ENCODE measurements around the gene WIPF2. TPM values are rescaled to one million over a fixed set of nuclear protein-coding genes. Genes with fewer than 3 reads are reported as not detected.

WIPF2 gene
- total RNA-seq, 2 experiments from 2014 or later, result 18.4 to 23.6 TPM

DNA sequence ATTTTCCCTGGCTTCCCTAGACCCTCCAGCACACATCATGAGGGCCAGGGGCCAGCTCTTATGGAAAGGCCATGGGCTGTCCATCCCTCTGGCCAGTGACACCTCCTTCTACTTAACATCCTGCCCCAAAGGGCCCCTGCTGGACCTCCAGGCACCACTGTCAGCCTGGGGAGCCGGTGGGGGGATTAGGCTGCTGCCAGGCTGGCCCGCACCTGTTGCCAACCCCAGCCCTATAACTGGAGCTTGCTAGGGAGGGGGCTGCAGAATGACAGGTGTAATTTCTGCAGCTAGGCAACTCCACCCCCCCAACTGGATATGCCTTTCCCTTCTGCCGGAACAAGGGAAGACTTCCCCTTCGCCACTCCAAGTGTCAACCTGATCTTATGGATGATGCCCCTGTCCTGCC, 102.4 kb downstream of the WIPF2 start:
- ATAC-seq (no peak), DNase-seq (no peak)
- intact Hi-C loops (cut with DNase I, micrococcal nuclease), result loop anchor here (5.0 to 10.0 kb wide), 2 partner anchors 221 to 547 kb away; no protein-coding TSS in a partner anchor
- no peaks in the 10 kb centered on the region for H3K27me3 Mint-ChIP-seq
- CTCF ChIA-PET, result interaction anchor here (0.7 to 1.6 kb wide), 4 partner anchors 15 to 240 kb away, joined by 4 read pairs; no protein-coding TSS in a partner anchor
- H3K27ac Mint-ChIP-seq, result peak overlapping the region; percentile 91
- H3K9me3 Mint-ChIP-seq (ENCODE audit: low read depth), result no peaks in the 10 kb centered on the region
- H3K4me3 Mint-ChIP-seq, result peak overlapping the region; percentile 85
- H3K36me3 Mint-ChIP-seq (ENCODE audit: low read depth), result peaks cover 5% of the 10 kb centered on the region
- peaks cover 79% of the 10 kb centered on the region for H3K4me1 Mint-ChIP-seq
- POLR2A ChIA-PET, result interaction anchor here (0.6 to 0.7 kb wide), 2 partner anchors 165 to 328 kb away, joined by 3 read pairs; no protein-coding TSS in a partner anchor

DNA sequence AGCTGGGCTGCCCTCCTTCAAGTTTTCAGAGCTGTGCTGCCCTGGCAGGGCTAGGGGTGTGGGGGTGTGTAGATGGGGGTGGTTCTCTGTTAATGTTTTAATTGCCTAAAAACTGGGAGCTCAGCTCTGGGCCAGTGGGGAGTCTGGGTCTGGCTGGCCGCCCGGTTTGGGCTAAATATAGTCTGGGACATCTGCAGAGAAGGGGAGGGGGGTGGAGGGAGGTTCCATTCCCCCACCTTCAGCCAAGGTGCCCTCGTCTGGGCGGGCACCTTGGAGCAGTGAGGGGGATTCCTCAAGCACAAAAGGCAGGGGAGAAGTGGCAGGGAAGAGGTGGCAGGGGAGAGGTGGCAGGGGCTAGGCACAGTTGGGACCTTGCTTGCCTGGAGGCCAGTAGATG, 102.9 kb downstream of the WIPF2 start:
- POLR2A ChIA-PET, result interaction anchor here (0.7 to 1.5 kb wide), 2 partner anchors 165 to 219 kb away, joined by 3 to 7 read pairs; no protein-coding TSS in a partner anchor

DNA sequence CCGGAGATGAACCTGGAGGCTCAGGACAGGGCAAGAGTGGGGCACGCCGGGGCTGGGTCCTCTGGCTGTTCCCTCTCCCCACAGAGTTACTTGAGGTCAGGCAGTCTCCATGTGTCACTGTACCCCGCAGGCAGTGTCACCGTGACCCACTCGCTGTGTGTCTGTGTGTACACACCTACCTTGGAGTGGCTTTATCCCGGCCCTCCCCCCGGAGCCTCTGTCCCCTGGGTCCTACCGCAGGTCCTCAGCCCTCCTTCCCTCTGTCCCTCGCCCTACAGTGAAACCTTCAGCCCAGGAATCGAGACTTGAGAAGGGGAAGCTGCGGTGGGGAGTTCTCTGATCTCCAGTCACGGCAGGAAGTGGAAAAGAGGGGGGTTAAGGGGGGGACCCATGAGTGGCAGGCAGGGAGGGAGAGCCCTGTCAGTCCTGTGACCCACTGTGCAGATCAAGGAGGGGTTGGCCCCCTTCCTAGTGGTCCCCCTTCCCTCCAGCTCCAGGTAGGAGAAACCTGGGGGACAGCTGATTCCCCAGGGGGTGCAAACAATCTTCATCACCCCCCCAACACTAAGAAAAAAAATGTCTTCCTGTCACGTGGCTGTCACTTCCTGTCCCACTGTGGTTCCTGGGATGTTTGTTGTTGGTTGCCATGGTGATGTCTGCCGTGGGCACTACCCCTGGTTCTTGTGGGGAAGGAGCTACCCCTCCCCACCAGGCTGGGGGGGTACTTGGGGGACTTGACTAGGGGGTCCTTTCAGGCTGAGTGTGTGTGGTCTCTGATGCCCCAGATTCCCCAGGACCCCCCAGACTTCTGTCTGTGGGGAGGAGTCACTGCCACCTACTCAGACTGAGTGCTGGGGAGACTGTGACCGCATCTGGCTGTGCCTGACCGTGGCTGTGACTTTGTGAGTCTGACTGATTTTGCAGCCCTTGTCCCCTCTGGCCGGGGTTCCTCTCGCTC, 103.5 kb downstream of the WIPF2 start:
- ATAC-seq (peak; percentile 25), DNase-seq (peak; percentile 86)
- intact Hi-C loops (cut with DNase I, micrococcal nuclease), result loop anchor here (1.0 to 10.0 kb wide), 8 partner anchors 18 to 1366 kb away; partner anchors contain the start of genes CDC6 (in 1 of the 2) and EIF1 (in 1 of the 2)
- no peaks in the 10 kb centered on the region for H3K9me3 Mint-ChIP-seq (ENCODE audit: low read depth)
- POLR2A ChIA-PET, result interaction anchor here (0.7 to 1.5 kb wide), 4 partner anchors 8 to 218 kb away, joined by 3 to 7 read pairs (median 4); no protein-coding TSS in a partner anchor
- H3K4me3 Mint-ChIP-seq, result peak overlapping the region; percentile 85
- peaks cover 5% of the 10 kb centered on the region for H3K36me3 Mint-ChIP-seq (ENCODE audit: low read depth)
- peak overlapping the region; percentile 91 for H3K27ac Mint-ChIP-seq
- peaks cover 82% of the 10 kb centered on the region for H3K4me1 Mint-ChIP-seq
- CTCF ChIA-PET, result interaction anchor here (0.7 to 1.6 kb wide), 6 partner anchors 16 to 239 kb away, joined by 3 to 6 read pairs (median 4); no protein-coding TSS in a partner anchor
- no peaks in the 10 kb centered on the region for H3K27me3 Mint-ChIP-seq

More for the DNA sequence above, 102.9 kb downstream of the WIPF2 start:
- Mint-ChIP-seq H3K4me3 (peak overlapping the region; percentile 85), H3K4me1 (peaks cover 82% of the 10 kb centered on the region), H3K9me3 (ENCODE audit: low read depth) (no peaks in the 10 kb centered on the region), H3K27ac (peak overlapping the region; percentile 91), H3K36me3 (ENCODE audit: low read depth) (peaks cover 5% of the 10 kb centered on the region), H3K27me3 (no peaks in the 10 kb centered on the region)
- ATAC-seq, result no peak
- intact Hi-C loops (cut with DNase I, micrococcal nuclease), result loop anchor here (1.0 to 10.0 kb wide), 7 partner anchors 19 to 1366 kb away; partner anchors contain the start of genes CDC6 (in 1 of the 2) and EIF1 (in 1 of the 2)
- peak; percentile 41 for DNase-seq
- CTCF ChIA-PET, result interaction anchor here (1.2 to 1.6 kb wide), 4 partner anchors 15 to 239 kb away, joined by 4 read pairs; no protein-coding TSS in a partner anchor

DNA sequence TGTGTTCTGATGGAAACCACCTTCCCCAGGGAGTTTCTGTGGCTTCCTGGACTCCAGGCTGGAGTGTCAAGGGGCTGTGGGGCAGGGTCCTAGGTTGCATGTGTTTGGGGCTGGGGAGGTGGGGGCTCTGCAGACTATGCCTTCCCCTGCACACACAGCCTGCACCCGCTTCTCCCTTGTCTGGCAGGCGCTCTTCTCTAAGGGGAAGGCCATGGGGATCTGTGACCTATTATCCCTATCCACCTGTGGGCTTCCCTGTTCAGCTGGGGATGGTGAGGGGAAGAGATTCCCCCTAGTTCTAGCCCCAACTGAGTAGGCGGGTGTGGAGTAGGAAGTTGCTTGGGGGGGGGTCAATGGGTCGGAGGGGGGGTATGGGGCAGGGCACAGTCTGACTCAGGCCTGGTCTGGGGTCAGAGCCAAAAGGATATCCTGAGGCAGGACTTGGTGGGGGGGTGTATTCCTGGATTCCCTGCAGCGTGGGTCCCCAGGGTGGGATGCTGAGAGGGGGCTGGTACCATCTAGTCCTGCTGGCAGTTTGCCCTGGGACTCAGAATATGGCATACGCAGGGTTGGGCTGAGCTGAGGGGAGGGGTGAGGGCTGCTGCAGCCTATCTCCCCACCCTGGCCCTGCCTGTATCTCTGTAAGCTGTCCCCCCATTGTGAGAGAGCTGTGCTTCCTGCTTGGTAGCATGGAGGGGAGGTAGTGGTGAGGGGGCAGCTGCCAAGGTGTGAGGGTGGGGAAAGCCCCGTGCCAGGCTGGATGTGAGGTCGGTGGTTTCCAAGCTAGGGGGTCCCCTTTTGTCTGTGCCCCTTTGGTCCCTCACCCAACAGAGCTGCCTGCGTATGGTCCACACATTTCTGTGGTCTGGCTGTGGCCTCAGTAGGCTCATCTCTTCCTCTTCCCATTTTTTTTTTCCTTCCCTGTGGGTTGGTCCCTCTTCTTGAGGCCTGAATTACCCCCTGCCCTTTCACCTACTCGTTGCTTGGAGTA, 104.6 kb downstream of the WIPF2 start:
- peaks cover 88% of the 10 kb centered on the region for H3K4me1 Mint-ChIP-seq
- CTCF ChIA-PET, result interaction anchor here (0.7 to 1.6 kb wide), 7 partner anchors 9 to 274 kb away, joined by 3 to 6 read pairs (median 3); no protein-coding TSS in a partner anchor
- intact Hi-C loops (cut with DNase I, micrococcal nuclease), result loop anchor here (1.0 to 10.0 kb wide), 5 partner anchors 17 to 549 kb away; no protein-coding TSS in a partner anchor
- ATAC-seq, result peak; percentile 8
- POLR2A ChIA-PET, result interaction anchor here (1.0 to 1.5 kb wide), 4 partner anchors 7 to 217 kb away, joined by 3 to 7 read pairs (median 6); no protein-coding TSS in a partner anchor
- H3K36me3 Mint-ChIP-seq (ENCODE audit: low read depth), result peaks cover 9% of the 10 kb centered on the region
- H3K4me3 Mint-ChIP-seq, result peak overlapping the region; percentile 85
- H3K27me3 Mint-ChIP-seq, result no peaks in the 10 kb centered on the region
- H3K9me3 Mint-ChIP-seq (ENCODE audit: low read depth), result no peaks in the 10 kb centered on the region
- DNase-seq, result peak; percentile 77
- peak overlapping the region; percentile 91 for H3K27ac Mint-ChIP-seq

DNA sequence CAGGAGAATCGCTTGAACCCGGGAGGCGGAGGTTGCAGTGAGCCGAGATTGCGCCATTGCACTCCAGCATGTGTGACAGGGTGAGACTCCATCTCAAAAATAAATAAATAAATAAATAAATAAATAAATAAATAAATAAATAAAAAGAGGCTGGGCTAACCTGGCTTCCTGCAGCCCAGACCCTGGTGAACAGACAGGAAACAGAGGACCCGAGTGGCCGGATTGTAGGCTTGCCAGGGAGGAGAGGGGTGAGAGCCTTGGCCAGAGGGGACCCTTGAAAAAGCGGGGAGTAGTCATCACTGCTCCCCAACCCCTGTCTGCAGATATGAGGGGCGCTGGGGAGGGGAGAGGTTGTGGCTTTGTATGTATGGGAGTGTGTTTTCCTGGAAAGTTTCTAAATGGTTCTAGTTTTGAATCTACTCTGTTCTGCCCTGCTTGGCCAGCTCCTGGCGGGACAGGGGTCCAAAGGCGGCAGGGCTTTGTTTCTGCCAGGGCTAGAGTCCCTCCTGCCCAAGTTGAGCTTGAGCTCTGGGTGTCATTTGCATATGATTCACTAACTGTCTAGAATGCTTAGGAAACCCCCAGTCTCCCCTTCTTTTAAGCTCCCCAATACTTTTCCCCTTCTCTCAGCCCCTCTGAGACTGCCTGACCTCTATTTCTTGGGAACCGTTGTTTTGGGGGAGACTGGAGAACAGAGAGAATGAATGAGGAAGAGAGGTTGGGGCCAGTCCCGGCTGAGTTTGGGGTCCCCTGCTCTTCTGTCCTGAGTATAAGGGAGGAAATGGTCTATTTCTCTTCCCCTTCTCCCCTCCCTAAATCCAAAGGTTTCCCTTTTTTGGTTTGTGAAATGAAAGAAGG, 106.3 kb downstream of the WIPF2 start:
- peak overlapping the region; percentile 85 for H3K4me3 Mint-ChIP-seq
- ChIA-PET CTCF (interaction anchor here (0.5 to 3.4 kb wide), 10 partner anchors 8 to 228 kb away, joined by 3 to 16 read pairs (median 6); no protein-coding TSS in a partner anchor), POLR2A (interaction anchor here (0.6 to 1.3 kb wide), 5 partner anchors 15 to 236 kb away, joined by 3 to 5 read pairs (median 3); no protein-coding TSS in a partner anchor)
- peaks cover 12% of the 10 kb centered on the region for H3K36me3 Mint-ChIP-seq (ENCODE audit: low read depth)
- peak overlapping the region; percentile 84 for H3K27ac Mint-ChIP-seq
- no peaks in the 10 kb centered on the region for H3K9me3 Mint-ChIP-seq (ENCODE audit: low read depth)
- intact Hi-C loops (cut with DNase I, micrococcal nuclease), result loop anchor here in 1 of 2 experiments (10.0 kb wide), 1 partner anchor 551 kb away; no protein-coding TSS in a partner anchor
- H3K27me3 Mint-ChIP-seq, result no peaks in the 10 kb centered on the region
- ATAC-seq (peak; percentile 15), DNase-seq (peak; percentile 57)
- peaks cover 95% of the 10 kb centered on the region for H3K4me1 Mint-ChIP-seq

DNA sequence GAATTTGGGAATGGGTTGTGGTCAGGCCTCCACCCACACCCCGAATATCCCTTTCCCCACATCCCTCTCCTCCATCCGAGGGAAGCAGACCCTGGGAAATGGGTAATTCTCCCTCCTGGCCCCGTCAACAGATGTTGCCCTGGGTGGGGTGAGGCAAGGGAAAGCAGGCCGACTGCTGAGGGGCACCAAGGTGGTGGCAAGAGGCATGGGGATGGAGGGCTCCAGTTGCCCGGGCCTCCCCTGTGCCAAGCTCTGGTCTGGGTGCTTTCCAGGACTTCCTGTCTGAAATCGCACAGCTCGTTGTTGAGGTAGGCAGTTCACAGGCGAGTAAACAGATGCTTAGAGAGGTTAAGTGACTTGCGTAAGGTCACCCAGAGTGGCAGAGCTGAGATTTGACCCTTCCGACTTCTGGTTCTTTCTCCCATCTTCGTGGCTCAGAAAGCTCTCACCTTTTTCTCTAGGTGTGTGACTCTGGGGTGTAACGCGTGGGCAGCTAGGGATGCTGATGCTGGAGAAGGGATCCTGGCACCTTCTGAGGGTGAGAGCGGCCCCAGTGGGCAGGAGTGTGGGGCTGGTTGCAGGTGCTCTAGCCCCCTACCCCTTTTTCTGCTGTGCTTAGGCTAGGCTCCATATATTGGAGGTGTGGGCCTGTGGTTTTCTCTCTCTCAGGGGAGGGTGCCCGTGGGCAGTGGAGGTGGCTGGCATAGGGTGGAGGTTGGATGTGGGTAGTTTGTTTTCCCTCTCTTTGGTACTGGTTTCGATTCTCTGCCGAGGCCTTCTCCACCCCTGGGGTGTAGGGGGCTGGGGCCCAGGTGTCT, 107.1 kb downstream of the WIPF2 start:
- H3K4me3 Mint-ChIP-seq, result peak overlapping the region; percentile 64
- ATAC-seq (peak; percentile 40), DNase-seq (peak; percentile 76)
- H3K27ac Mint-ChIP-seq, result peak overlapping the region; percentile 84
- intact Hi-C loops (cut with DNase I, micrococcal nuclease), result loop anchor here in 1 of 2 experiments (10.0 kb wide), 1 partner anchor 551 kb away; no protein-coding TSS in a partner anchor
- no peaks in the 10 kb centered on the region for H3K27me3 Mint-ChIP-seq
- peaks cover 95% of the 10 kb centered on the region for H3K4me1 Mint-ChIP-seq
- H3K9me3 Mint-ChIP-seq (ENCODE audit: low read depth), result no peaks in the 10 kb centered on the region
- peaks cover 17% of the 10 kb centered on the region for H3K36me3 Mint-ChIP-seq (ENCODE audit: low read depth)
- CTCF ChIA-PET, result interaction anchor here (0.7 to 3.4 kb wide), 9 partner anchors 9 to 228 kb away, joined by 3 to 16 read pairs (median 6); no protein-coding TSS in a partner anchor
- POLR2A ChIA-PET, result interaction anchor here (0.6 to 1.2 kb wide), 6 partner anchors 15 to 222 kb away, joined by 3 read pairs; no protein-coding TSS in a partner anchor

DNA sequence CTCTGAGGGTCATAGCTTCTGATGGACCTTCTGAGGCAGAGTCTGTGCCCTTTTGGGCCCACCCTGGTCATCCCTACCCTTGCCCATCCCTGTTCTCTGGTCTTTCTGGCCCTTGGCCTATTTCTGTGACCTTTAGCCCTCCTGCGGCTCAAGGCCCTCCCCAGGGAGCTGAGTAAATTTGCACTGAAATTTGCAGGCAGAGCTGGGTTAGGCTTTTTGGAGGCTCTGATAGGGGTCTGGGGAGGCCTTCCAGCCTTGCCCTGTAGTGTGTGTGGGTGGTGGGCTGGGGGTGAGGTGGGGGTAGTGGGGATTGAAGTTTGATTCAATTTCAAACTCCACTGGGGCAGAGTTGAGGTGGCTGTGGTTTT, 107.7 kb downstream of the WIPF2 start:
- intact Hi-C loops (cut with DNase I, micrococcal nuclease), result loop anchor here in 1 of 2 experiments (10.0 kb wide), 1 partner anchor 552 kb away; no protein-coding TSS in a partner anchor
- Mint-ChIP-seq H3K4me1 (peaks cover 95% of the 10 kb centered on the region), H3K27me3 (no peaks in the 10 kb centered on the region), H3K9me3 (ENCODE audit: low read depth) (no peaks in the 10 kb centered on the region), H3K4me3 (peak overlapping the region; percentile 64), H3K36me3 (ENCODE audit: low read depth) (peaks cover 22% of the 10 kb centered on the region), H3K27ac (peak overlapping the region; percentile 84)
- ChIA-PET POLR2A (interaction anchor here (1.0 kb wide), 2 partner anchors 20 to 154 kb away, joined by 3 read pairs; no protein-coding TSS in a partner anchor), CTCF (interaction anchor here (0.7 to 3.4 kb wide), 7 partner anchors 10 to 149 kb away, joined by 3 to 16 read pairs (median 6); no protein-coding TSS in a partner anchor)
- DNase-seq (no peak), ATAC-seq (no peak)

DNA sequence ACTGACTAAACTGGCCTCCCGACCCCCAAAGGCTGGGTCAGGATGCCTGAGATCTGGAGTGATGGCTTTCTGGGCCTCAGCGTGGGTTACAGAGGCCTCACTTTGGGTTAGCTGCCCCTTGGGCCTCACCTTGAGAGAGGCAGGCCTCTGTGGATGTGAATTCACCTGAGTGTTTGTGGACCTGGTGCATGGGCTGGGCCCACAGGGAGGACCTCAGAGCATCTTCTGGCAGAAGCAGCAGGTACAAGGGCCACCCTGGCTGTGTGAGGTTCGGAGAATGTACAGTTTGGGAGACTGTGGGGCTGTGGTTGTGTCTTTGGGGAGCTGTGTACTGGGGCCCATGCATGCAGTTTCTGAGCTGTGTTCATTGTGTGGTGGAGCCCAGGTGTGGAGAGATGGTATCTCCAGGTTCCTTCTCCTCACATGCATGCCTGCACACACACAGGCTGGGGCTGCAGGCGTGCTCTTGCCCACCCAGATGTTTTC, 108.2 kb downstream of the WIPF2 start:
- ATAC-seq (no peak), DNase-seq (no peak)
- Mint-ChIP-seq H3K27ac (peak overlapping the region; percentile 84), H3K4me1 (peaks cover 91% of the 10 kb centered on the region), H3K27me3 (no peaks in the 10 kb centered on the region), H3K4me3 (peak overlapping the region; percentile 64), H3K36me3 (ENCODE audit: low read depth) (peaks cover 23% of the 10 kb centered on the region), H3K9me3 (ENCODE audit: low read depth) (no peaks in the 10 kb centered on the region)
- CTCF ChIA-PET, result interaction anchor here (0.7 to 3.4 kb wide), 9 partner anchors 9 to 149 kb away, joined by 3 to 16 read pairs (median 6); no protein-coding TSS in a partner anchor
- intact Hi-C loops (cut with DNase I, micrococcal nuclease), result loop anchor here in 1 of 2 experiments (10.0 kb wide), 1 partner anchor 552 kb away; no protein-coding TSS in a partner anchor
- POLR2A ChIA-PET, result interaction anchor here (1.0 kb wide), 2 partner anchors 20 to 153 kb away, joined by 3 read pairs; no protein-coding TSS in a partner anchor
